ENCODE results near the gene MEG3. TPM values are rescaled to one million over a fixed set of nuclear protein-coding genes. Genes with fewer than 3 reads are reported as not detected.

Gene MEG3
- total and polyA plus RNA-seq, 2 of the 8 experiments (the other 6 are each of a cell fraction or from before 2014, with no cell fraction given) = 0.17 to 1.1 TPM

GRCh38 chr14:100892496-100893227, 66.7 kb downstream of the MEG3 start:
- Histone ChIP-seq H3K4ac (replicated peaks; ENCODE audit: insufficient read length, low read depth, low read length) (no peak overlapping the region), H2AFZ (ENCODE audit: low read length) (no peak overlapping the region), H4K20me1 (replicated peaks in 1 of 2; ENCODE audit: control insufficient read depth in 1 of 2, insufficient read depth in 2 of 2, low read length in 2 of 2) (no peaks in the 10 kb centered on the region), H3K36me3 (ENCODE audit: control insufficient read depth in 2 of 4, insufficient read depth in 4 of 4, low read length in 3 of 4) (no peaks in the 10 kb centered on the region), H2BK12ac (ENCODE audit: low read depth, low read length) (no peak overlapping the region), H3K56ac (replicated peaks; ENCODE audit: insufficient read length, low read depth, low read length) (no peak overlapping the region), H3K4me1 (replicated peaks in 1 of 4; ENCODE audit: control insufficient read depth in 3 of 4, insufficient read depth in 4 of 4, low read length in 3 of 4) (no peaks in the 10 kb centered on the region; a peak in 2 of 7 replicates), H4K5ac (ENCODE audit: insufficient read length, low read depth, low read length) (no peak overlapping the region), H4K8ac (ENCODE audit: extremely low read depth, insufficient read depth, low read length) (no peak overlapping the region), H2BK20ac (ENCODE audit: low read length) (no peak overlapping the region), H3K79me2 (ENCODE audit: control insufficient read depth in 1 of 2, insufficient read depth in 2 of 2, low read length in 2 of 2) (no peaks in the 10 kb centered on the region), H2BK15ac (ENCODE audit: low read length) (no peak overlapping the region), H2BK5ac (ENCODE audit: low read depth, low read length) (no peak overlapping the region), H4K91ac (replicated peaks; ENCODE audit: insufficient read length, low read length) (no peak overlapping the region), H3K79me1 (ENCODE audit: low read depth, low read length) (no peaks in the 10 kb centered on the region), H3K23ac (ENCODE audit: insufficient read length) (no peak overlapping the region), H3K27me3 (replicated peaks in 1 of 4; ENCODE audit: control insufficient read depth in 3 of 4, extremely low read depth in 1 of 4, insufficient read depth in 3 of 4, low read length in 3 of 4) (no peaks in the 10 kb centered on the region), H3K9ac (replicated peaks in 1 of 4; ENCODE audit: extremely low read depth in 1 of 4, low read depth in 3 of 4, low read length in 3 of 4) (no peak overlapping the region), H2BK120ac (replicated peaks; ENCODE audit: low read depth, low read length) (no peak overlapping the region), H3K27ac (ENCODE audit: low read depth, low read length) (no peak overlapping the region), H3K4me3 (ENCODE audit: extremely low read depth in 1 of 4, insufficient read depth in 2 of 4, low read depth in 3 of 4, low read length in 4 of 4) (no peak overlapping the region), H3K9me3 (ENCODE audit: insufficient read depth in 2 of 2, low read depth in 1 of 2, low read length in 1 of 2) (no peaks in the 10 kb centered on the region), H3K14ac (ENCODE audit: insufficient read length) (no peak overlapping the region), H3K23me2 (ENCODE audit: low read depth, low read length) (no peaks in the 10 kb centered on the region), H3K4me2 (ENCODE audit: insufficient read depth in 1 of 2, low read depth in 2 of 2, low read length in 2 of 2) (no peak overlapping the region), H2AK5ac (ENCODE audit: low read depth, low read length) (no peak overlapping the region), H3K18ac (ENCODE audit: extremely low read depth, low read length) (no peak overlapping the region)
- ChIA-PET CTCF (ENCODE audit: partially characterized antibody) (interaction anchor here (1.1 to 2.1 kb wide), 4 partner anchors 8 to 191 kb away, joined by 3 to 6 read pairs (median 4); no protein-coding TSS in a partner anchor), POLR2A (ENCODE audit: partially characterized antibody) (no interaction called here)
- TF ChIP-seq SIX5 (IDR thresholded peaks at IDR 0.05; ENCODE audit: low read depth, low read length) (no peak), CBX5 (IDR thresholded peaks at IDR 0.05; ENCODE audit: low read depth, low read length) (no peak), BCL11A (IDR thresholded peaks at IDR 0.05; ENCODE audit: low read depth in 2 of 2, low read length in 2 of 2) (no peak), EP300 (IDR thresholded peaks at IDR 0.05; ENCODE audit: borderline replicate concordance in 1 of 2, low read depth in 2 of 2, low read length in 2 of 2) (no peak), KDM1A (IDR thresholded peaks at IDR 0.05; ENCODE audit: borderline replicate concordance, low read length) (no peak), SIN3A (conservative IDR thresholded peaks at IDR 0.05 in 1 of 2, IDR thresholded peaks at IDR 0.05 in 1 of 2; ENCODE audit: low read depth in 1 of 2, low read length in 2 of 2) (no peak), CTBP2 (IDR thresholded peaks at IDR 0.05; ENCODE audit: borderline replicate concordance, insufficient read depth, insufficient read length, low read length) (no peak), RAD21 (IDR thresholded peaks at IDR 0.05 in 1 of 2, conservative IDR thresholded peaks at IDR 0.05 in 1 of 2; ENCODE audit: low read depth in 2 of 2, low read length in 2 of 2) (no peak), YY1 (IDR thresholded peaks at IDR 0.05; ENCODE audit: low read depth, low read length) (no peak)
- DNase-seq (ENCODE audit: low read depth in 1 of 2, low spot score in 2 of 2) = no peak
- FAIRE-seq = no peak
- 88% methylated on average over 17 of the region's 17 CpGs; no CpG with 5 or more reads in 1 of the 2 experiments for WGBS, 2 experiments (ENCODE audit: extremely low coverage in 1 of 2, insufficient coverage in 1 of 2, insufficient read length in 1 of 2, insufficient replicate concordance in 2 of 2, low coverage in 1 of 2, low lambda C conversion rate in 2 of 2, missing lambda C conversion rate in 1 of 2)

Data from H1 (cell line).